Stimulated activated naive B cell treated with anti-CD40 and anti-IgM and Interleukin-4, amounts not matched to agents 10 μg/mL and 1 μg/mL and 100 μg/mL, for 72 hours (primary cell): ENCODE data around the gene LIMK1.
"Not testable (repeated sequence)": the region's sequence is repeated elsewhere in the genome, so short reads cannot be mapped to it uniquely, and the experiment has no call there.

Source experiments
- ATAC-seq, 2 donors: fragments of 150-1000 bp; cut with Tn5 transposase; replicated peaks; 2 replicates each; pipeline ENCODE4 v1.10.0; 2021; ENCODE audit warnings: moderate library complexity in 1 of 2
- DNase-seq: peaks from one replicate; pipeline ENCODE4 v3.0.0; 2021
- H3K27ac Mint-ChIP-seq: one replicate; pipeline ENCODE4 v1.8.0; 2022; ENCODE audit warnings: mild to moderate bottlenecking, mixed read lengths
- H3K27me3 Mint-ChIP-seq, 2 donors: one replicate each; pipeline ENCODE4 v1.8.0; 2022; ENCODE audit warnings: mixed read lengths in 2 of 2
- H3K36me3 Mint-ChIP-seq, 2 donors: one replicate each; pipeline ENCODE4 v1.8.0; 2022; ENCODE audit warnings: mixed read lengths in 2 of 2, mild to moderate bottlenecking in 1 of 2
- H3K4me1 Mint-ChIP-seq, 2 donors: one replicate each; pipeline ENCODE4 v1.8.0; 2022; ENCODE audit warnings: mixed read lengths in 2 of 2, mild to moderate bottlenecking in 1 of 2
- H3K4me3 Mint-ChIP-seq, 2 donors: one replicate each; pipeline ENCODE4 v1.8.0; 2022; ENCODE audit warnings: mild to moderate bottlenecking in 2 of 2, mixed read lengths in 2 of 2, moderate library complexity in 1 of 2
- H3K9me3 Mint-ChIP-seq, 2 donors: one replicate each; pipeline ENCODE4 v1.8.0; 2022; ENCODE audit warnings: mixed read lengths in 2 of 2, mild to moderate bottlenecking in 1 of 2

The LIMK1 gene

GRCh38 chr7:74143383-74143782, 59.8 kb downstream of the LIMK1 start:
- Mint-ChIP-seq H3K27ac (no peak overlapping the region), H3K36me3 (peaks cover 6% of the 10 kb centered on the region in 2 donors), H3K4me3 (no peak overlapping the region), H3K27me3 (no peaks in the 10 kb centered on the region), H3K9me3 (peaks cover 6 to 10% of the 10 kb centered on the region in 2 donors), H3K4me1 (peaks cover 4 to 6% of the 10 kb centered on the region in 2 donors)
- DNase-seq (no peak), ATAC-seq (no peak)

GRCh38 chr7:74148491-74148890, 64.9 kb downstream of the LIMK1 start:
- Mint-ChIP-seq H3K36me3 (peaks cover 6% of the 10 kb centered on the region in 2 donors), H3K4me3 (no peak overlapping the region), H3K9me3 (peaks cover 6 to 10% of the 10 kb centered on the region in 2 donors), H3K27ac (no peak overlapping the region), H3K4me1 (peaks cover 3 to 4% of the 10 kb centered on the region in 2 donors), H3K27me3 (peaks cover 0 to 4% of the 10 kb centered on the region in 2 donors)
- no peak for DNase-seq
- ATAC-seq = no peak

- DNase-seq (no peak), ATAC-seq (no peak)
- Mint-ChIP-seq H3K4me1 (peaks cover 3 to 4% of the 10 kb centered on the region in 2 donors), H3K9me3 (peaks cover 6 to 9% of the 10 kb centered on the region in 2 donors), H3K27ac (no peak overlapping the region), H3K27me3 (peaks cover 0 to 4% of the 10 kb centered on the region in 2 donors), H3K4me3 (no peak overlapping the region), H3K36me3 (peaks cover 6% of the 10 kb centered on the region in 2 donors)
Observed at GRCh38 chr7:74149071-74149470, 65.5 kb downstream of the LIMK1 start.

GRCh38 chr7:74149603-74150002, 66.0 kb downstream of the LIMK1 start:
- H3K36me3 Mint-ChIP-seq = peaks cover 6% of the 10 kb centered on the region in 2 donors
- H3K27me3 Mint-ChIP-seq = peaks cover 0 to 4% of the 10 kb centered on the region in 2 donors
- no peak overlapping the region for H3K27ac Mint-ChIP-seq
- no peak overlapping the region for H3K4me3 Mint-ChIP-seq
- peaks cover 3 to 4% of the 10 kb centered on the region in 2 donors for H3K4me1 Mint-ChIP-seq
- peaks cover 6 to 9% of the 10 kb centered on the region in 2 donors for H3K9me3 Mint-ChIP-seq
- DNase-seq (no peak), ATAC-seq (no peak)

GRCh38 chr7:74153736-74154135, 70.1 kb downstream of the LIMK1 start:
- H3K27ac Mint-ChIP-seq = no peak overlapping the region
- DNase-seq (no peak), ATAC-seq (no peak)
- H3K27me3 Mint-ChIP-seq = peaks cover 0 to 4% of the 10 kb centered on the region in 2 donors
- H3K36me3 Mint-ChIP-seq = no peaks in the 10 kb centered on the region
- H3K4me3 Mint-ChIP-seq = no peak overlapping the region
- H3K9me3 Mint-ChIP-seq = no peaks in the 10 kb centered on the region
- peaks cover 3 to 4% of the 10 kb centered on the region in 2 donors for H3K4me1 Mint-ChIP-seq

GRCh38 chr7:74155810-74156395, 72.3 kb downstream of the LIMK1 start:
- Mint-ChIP-seq H3K36me3 (no peaks in the 10 kb centered on the region), H3K27ac (no peak overlapping the region), H3K4me3 (no peak overlapping the region), H3K9me3 (no peaks in the 10 kb centered on the region), H3K4me1 (peaks cover 3 to 4% of the 10 kb centered on the region in 2 donors), H3K27me3 (peaks cover 0 to 4% of the 10 kb centered on the region in 2 donors)
- DNase-seq = no peak
- no peak for ATAC-seq

GRCh38 chr7:74157605-74158004, 74.0 kb downstream of the LIMK1 start:
- no peaks in the 10 kb centered on the region for H3K36me3 Mint-ChIP-seq
- H3K9me3 Mint-ChIP-seq = no peaks in the 10 kb centered on the region
- H3K27ac Mint-ChIP-seq = no peak overlapping the region
- H3K27me3 Mint-ChIP-seq = no peaks in the 10 kb centered on the region
- H3K4me1 Mint-ChIP-seq = no peaks in the 10 kb centered on the region
- no peak for ATAC-seq
- no peak for DNase-seq
- no peak overlapping the region for H3K4me3 Mint-ChIP-seq

- DNase-seq = no peak
Observed at GRCh38 chr7:74164985-74165456, 81.4 kb downstream of the LIMK1 start.

GRCh38 chr7:74165867-74166593, 82.4 kb downstream of the LIMK1 start:
- DNase-seq = no peak
- Mint-ChIP-seq H3K27ac (no peak overlapping the region), H3K9me3 (peaks cover 1 to 4% of the 10 kb centered on the region in 2 donors), H3K4me3 (no peak overlapping the region), H3K36me3 (peaks cover 3 to 4% of the 10 kb centered on the region in 2 donors), H3K27me3 (no peaks in the 10 kb centered on the region), H3K4me1 (no peaks in the 10 kb centered on the region)
- no peak for ATAC-seq

More at GRCh38 chr7:74164985-74165456, 81.4 kb downstream of the LIMK1 start:
- H3K36me3 Mint-ChIP-seq = peaks cover 3 to 4% of the 10 kb centered on the region in 2 donors
- peaks cover 1 to 4% of the 10 kb centered on the region in 2 donors for H3K9me3 Mint-ChIP-seq
- no peak overlapping the region for H3K27ac Mint-ChIP-seq
- no peaks in the 10 kb centered on the region for H3K27me3 Mint-ChIP-seq
- no peak overlapping the region for H3K4me3 Mint-ChIP-seq
- ATAC-seq = no peak
- H3K4me1 Mint-ChIP-seq = no peaks in the 10 kb centered on the region

- not testable (repeated sequence) for H3K27me3 Mint-ChIP-seq, H3K4me3 Mint-ChIP-seq, H3K9me3 Mint-ChIP-seq, ATAC-seq, H3K27ac Mint-ChIP-seq, H3K36me3 Mint-ChIP-seq, H3K4me1 Mint-ChIP-seq, DNase-seq
Observed at GRCh38 chr7:74167324-74167723, 83.7 kb downstream of the LIMK1 start.
